ENCODE measurements around the gene CALHM2.
"Not testable (repeated sequence)": the region's sequence is repeated elsewhere in the genome, so short reads cannot be mapped to it uniquely, and the experiment has no call there.

Gene CALHM2, protein sequence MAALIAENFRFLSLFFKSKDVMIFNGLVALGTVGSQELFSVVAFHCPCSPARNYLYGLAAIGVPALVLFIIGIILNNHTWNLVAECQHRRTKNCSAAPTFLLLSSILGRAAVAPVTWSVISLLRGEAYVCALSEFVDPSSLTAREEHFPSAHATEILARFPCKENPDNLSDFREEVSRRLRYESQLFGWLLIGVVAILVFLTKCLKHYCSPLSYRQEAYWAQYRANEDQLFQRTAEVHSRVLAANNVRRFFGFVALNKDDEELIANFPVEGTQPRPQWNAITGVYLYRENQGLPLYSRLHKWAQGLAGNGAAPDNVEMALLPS

DNA sequence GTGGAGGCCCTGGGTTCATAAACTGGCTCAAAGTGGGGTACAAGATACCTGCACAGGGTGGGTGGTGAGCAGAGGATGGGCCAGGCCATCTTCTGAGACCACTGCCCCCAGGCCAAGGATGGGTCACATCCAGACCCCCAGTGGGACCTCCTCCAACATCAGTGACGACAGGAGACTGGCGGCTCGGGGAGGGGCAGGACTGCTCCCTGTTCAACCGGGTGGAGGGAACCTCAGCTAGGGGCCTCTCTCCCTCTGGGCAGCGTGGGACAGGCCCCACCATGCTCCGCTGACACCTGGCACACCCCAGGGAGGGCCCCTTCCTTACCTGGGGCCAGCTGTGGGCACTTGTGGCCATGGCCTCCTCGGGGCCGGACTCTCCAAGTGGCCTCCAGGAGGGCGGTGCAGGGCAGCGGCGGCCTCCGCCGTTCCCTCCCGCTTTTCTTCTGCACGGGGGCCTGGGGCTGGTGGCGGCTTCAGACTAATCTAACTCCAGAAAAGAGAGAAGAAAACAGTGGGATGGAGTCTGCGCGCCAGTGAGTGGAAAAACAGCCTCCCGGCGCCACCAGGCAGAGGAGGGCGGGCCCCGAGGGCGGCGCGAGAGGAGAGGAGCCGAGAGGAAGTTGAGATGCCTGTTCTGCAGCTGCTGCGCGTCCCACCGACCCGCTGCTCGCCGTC is at the start of gene CALHM2:
TSS of gene CALHM2 (minus strand) at position 540 of the 675 bp plus-strand sequence. CDS start 2,429 bp downstream, outside the sequence.
- peak; percentile 56 for DNase-seq (ENCODE audit: low read depth)

DNA sequence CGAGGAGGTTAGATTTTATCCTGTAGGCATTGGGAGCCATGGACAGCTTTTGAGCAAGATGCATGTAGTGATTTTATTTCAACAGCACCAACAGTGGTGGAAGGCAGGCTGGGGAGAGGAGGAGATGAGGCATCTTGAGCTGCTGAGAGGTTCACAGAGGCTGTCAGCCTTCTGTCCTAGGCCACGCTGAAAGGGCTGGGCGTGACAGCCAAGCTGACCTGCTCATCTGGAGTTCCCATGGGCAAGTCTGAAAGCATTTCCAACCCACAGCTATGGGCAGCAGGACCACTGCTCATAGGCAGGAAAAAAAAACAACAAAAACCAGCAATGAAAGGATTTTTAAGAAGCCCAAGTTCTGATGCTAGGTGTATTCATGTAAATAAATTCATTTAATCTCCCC is 49.0 kb upstream of the CALHM2 start:
- DNase-seq (ENCODE audit: low read depth): no peak

DNA sequence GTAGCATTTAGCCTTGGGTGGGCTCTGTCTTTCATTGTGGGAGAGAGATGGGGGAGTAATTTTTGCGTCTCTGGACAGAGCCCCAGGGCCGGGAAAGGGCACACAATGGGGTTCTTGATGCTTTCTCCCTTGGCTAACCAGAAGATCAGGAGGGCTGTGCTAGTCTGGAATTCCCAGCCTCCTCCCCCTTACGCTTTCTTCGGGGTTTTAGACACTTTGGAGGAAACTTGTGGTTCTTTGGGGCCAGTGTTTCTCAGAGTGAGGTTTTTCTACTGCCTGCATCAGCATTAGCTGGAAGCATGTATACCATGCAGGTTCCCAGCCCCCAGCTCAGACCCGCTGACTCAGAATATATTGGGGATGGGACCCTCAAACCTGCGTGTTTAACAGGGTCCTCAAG is 48.3 kb upstream of the CALHM2 start:
- DNase-seq (ENCODE audit: low read depth): no peak

DNA sequence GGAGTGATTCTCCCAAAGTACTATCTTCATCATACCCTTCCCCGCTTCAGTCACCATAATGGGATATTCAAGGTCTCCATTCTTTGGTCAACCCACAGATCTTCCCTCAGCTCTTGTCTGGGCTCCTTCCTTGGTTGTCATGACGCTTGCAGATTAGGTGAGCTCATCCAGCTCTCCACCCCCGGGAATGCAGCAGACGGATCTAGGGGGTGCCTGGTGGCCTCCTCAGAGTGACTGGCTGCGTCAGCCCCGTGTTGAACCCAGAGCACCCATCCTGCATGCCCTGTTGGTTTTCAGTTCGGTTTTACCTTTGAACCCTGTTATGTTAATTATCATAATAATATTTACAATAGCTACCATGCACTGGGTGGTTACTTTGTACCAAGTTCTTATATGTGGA is 47.7 kb upstream of the CALHM2 start:
- DNase-seq (ENCODE audit: low read depth): no peak

DNA sequence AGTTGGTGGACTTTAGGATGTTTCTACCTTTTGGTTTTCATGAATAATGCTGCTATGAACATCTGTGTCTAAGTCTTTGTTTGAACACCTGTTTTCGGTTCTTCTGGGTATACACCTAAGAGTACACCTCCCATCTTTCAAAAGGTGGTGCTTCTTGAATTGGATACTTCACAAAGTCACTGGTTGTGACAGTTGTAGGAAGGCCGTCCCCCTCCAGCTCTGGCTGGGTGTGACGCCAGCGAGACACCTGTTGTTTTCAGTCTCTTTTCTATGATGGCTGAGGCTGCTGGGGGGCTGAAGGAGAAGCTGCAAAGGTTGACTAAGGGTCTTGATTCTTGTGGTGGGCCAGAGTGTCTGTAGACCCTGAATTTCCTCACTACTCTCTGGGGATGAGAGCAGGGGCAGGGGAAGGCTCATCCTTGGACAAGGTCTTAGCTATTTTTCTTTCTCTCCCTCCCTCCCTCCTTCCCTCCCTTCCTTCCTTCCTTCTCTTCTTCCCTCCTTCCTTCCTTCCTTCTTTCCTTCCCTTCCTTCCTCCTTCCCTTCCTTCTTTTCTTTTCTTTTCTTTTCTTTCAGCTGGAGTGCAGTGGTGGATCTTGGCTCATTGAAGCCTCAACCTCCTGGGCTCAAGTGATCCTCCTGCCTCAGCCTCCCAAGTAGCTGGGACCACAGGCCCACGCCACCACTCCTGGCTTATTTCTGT is 46.9 kb upstream of the CALHM2 start:
- no peak for DNase-seq (ENCODE audit: low read depth)

DNA sequence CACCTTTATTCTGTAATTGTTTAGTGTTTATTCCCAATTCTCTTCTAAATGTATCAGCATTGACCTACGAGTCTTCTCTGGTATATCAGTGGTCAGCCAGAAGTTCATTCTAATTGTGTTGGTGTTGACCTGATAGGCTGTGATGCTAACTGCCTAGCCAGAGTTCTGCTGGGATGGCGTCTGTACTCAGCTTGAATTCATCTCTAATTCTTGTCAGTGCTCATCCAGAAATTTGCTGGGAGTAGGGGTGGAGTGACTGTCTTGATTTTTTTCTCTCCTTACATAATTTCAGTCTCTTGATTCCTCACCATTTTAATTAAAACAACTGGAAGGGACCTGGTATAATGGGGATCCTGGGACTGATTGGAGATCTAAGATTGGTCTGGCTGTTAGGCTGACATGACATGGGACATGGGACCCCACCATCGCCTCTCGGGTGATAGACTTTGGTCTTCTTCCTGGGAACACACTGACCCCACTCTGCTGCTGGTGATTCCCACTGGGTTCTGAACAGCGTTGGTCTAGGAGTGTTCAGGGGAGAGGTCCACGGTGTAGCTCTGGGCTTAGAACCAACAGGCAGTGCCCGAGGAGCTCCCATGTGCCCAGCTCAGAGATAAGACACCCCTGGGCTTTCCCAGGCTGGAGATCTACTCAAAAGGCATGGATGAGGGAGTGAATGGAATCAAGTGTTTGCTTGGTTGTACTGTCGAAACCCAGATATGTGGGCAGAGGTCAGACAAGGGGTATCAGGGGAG is 45.2 kb upstream of the CALHM2 start:
- DNase-seq (ENCODE audit: low read depth): no peak

DNA sequence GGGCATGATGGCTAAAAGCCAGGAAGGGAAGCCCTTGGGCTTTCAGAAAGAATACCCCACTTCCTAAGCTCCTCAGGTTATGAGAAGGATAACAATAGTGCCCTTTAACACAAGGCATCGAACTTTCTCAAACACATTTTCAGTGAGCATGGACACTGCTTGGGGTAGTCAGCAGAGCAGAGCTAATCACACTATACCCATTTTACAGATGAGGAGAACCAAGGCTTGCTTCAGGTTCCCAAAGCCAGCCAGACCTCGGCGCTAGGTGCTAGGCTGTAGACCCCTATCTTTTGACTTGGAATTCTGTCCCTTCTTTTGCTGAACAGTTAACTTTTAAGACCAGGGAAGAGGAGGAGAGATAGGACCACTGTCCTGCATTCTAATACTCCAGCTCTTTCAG is 43.2 kb upstream of the CALHM2 start:
- DNase-seq (ENCODE audit: low read depth): no peak

DNA sequence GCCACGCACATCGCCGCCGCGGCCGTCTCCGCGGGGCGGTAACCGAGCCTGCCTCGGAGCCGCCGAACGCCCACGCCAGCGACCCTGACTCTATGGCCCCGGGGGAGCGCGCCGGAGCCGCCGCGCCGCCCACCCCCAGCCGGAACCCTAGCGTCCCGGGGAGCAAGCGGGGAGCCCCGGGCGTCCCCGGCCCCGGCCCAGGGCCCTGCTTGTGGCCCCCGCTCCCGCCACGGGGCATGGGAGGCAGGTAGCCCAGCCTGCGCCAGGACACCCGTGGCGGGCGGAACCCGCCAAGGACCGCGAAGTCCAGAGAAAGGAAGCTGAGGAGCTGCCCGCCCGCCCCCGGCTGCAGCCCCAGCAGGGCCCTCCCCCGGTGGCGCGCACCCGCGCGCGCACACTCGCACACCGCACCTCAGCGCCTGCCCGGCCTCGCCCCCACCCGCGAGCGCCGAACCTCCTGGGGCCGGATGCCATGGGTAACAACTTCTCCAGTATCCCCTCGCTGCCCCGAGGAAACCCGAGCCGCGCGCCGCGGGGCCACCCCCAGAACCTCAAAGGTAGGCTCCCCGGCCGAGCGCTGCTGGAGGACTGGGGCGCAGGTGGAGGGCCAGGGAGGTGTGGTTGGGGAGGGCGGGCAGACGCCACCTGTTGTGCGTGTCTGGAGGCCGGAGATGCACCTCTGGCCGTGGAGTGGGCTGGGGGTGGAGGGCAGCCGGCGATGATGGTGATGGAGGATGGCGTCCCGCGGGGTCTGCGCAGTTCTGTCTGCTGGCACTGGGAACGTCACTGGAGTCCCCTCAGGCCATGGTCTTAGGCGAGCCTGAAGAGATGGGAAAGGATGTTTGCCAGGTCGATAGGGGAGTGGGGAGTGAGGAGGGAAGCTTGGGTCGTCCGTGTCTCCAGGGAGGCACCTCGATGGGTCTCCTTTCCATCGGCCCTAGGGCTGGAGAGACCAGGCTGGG is 42.0 kb upstream of the CALHM2 start:
- no peak for DNase-seq (ENCODE audit: low read depth)

DNA sequence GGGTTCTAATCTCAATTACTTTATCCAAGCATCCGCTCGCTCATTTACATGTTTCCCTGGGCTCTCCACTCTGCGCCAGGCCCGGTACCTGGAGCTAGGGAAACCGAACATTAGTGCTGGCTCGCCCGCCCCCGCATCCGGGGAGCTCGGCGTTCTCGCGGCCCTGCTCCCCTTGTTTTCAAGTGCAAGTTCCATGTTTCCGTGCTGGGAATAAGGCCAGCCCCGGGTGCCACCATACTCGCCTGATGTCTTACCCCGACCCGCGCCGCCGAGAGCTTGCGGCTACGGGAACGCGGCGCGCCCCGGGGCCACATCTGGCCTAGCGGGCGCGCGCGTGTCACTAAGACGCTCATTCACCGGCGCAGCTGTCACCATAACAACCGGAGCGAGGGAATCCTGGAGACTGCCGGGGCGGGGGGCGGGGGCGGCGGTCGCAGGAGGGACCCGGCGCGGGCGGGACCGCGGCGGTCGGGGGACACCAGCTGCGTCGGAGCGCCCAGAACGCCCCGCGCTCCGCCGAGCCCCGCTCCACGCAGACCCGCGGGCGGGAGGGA is 41.3 kb upstream of the CALHM2 start, which contains the start of gene NEURL1:
TSS of gene NEURL1 (plus strand) at position 344 of the 554 bp plus-strand sequence. CDS start 683 bp downstream, outside the sequence.
- DNase-seq (ENCODE audit: low read depth): no peak

DNA sequence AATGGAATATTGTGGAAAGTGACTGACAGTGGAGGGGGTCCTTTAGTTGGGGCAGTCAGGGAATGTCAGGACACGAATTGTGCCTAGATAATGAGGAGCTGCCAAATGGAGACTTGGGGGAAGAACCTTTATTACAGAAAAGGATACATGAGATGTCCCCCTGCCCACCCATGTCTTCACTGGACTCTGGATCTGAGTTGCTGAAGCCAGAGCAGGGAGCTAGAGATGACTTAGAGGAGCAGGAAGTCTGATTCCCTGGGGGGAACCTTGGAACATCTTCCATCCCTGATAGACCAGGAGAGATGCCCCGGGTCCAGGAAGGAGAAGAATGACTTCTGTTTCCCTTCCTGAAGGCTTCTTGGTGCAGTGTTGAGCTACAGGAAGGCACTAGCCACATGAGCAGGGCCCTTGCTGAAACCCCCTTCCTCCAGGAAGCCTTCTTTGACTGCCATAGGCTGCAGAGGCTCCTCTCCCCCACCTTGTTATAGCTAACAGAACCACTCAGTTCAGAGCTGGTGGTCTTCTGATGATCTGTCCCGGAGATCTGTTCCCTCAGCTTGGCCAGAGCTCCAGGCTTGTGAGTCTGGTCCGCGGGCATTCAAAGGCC is 40.6 kb upstream of the CALHM2 start:
- DNase-seq (ENCODE audit: low read depth): no peak

DNA sequence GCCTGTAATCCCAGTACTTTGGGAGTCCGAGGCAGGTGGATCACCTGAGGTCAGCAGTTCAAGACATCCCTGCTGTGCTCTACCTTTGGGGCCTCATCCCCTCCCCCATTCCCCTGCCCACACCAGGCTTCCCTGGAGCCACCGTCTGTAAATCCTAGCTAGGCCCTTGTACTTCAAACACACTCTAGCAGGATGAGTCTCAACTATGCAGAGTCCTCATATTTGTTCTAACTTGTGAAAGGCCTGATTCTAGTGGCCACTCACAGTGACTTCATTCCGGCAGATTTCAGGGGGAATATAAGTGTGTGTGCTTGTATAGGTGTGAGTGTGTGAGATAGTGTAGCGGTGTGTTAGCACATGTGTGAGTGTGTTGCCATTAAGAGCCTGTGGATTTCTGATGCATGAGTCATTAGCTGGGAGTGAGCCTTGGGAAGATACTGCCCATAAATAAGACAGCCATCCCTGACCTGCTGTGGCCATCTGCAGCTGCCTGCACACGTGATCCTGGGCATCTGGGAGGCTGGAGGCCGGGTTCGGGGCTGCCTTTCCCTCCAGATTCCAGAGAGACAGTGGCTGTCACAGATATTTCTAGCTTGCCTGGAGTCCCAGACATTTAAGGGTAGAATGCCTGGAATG is 39.7 kb upstream of the CALHM2 start:
- DNase-seq (ENCODE audit: low read depth): no peak

DNA sequence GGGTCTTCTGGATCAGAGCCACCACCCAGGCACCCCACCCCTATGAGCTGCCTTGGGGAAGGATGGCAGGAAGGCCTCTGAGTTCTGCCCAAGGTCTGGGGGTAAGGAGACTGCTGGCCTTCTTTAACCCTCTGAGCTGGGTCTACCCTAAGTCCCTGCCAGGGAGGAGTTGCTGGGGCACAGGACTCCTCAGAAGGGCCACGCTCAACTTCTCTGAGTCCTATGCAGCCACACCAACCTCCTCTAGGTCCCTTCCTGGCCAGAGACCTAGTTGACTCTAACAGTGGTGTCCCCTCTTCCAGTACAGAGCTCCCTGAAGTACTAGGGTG is 38.8 kb upstream of the CALHM2 start:
- DNase-seq (ENCODE audit: low read depth): no peak

DNA sequence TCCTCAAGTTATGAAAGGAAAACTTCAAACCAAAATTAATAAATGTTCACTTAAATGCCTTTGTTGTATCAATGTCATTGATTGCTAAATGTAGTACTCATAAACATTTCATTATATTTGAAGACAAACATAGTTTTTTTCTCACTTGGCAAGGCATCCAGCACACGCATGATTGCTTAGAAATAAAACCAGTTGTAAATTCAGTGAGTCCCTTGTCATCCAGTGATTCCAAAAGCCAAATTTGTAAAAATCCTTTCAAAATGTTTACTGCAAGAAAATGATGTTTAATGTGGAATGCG is 35.2 kb upstream of the CALHM2 start:
- DNase-seq (ENCODE audit: low read depth): no peak

DNA sequence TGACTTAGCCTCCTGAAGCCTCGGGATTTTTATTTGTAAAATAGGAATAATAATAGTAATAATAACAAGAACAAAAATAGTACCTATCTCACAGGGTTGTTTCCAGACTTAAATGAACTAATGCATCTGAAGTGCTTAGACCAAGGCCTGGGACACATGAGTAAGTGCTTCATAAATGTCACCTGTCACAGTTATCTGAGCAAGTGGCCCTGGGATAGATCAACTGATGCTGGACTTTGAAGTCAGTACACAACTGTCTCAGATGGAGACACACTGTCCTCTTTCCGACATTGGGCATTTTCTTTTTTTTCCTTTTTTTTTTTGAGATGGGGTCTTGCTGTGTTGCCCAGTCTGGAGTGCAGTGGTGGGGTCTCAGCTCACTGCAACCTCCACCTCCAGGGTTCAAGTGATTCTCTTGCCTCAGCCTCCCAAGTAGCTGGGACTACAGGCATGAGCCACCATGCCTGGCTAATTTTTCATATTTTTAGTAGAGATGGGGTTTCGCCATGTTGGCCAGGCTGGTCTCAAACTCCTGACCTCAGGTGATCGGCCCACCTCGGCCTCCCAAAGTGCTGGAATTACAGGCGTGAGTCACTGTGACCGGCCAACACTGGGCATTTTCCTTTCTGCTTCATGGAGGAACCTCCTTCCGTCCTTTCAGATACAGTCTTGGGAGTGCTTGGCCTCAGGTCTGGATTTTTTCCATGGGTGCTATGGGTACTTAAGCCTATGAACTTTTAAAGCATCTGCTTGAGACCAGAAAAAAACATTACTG is 34.7 kb upstream of the CALHM2 start:
- not testable (repeated sequence) for DNase-seq (ENCODE audit: low read depth)

DNA sequence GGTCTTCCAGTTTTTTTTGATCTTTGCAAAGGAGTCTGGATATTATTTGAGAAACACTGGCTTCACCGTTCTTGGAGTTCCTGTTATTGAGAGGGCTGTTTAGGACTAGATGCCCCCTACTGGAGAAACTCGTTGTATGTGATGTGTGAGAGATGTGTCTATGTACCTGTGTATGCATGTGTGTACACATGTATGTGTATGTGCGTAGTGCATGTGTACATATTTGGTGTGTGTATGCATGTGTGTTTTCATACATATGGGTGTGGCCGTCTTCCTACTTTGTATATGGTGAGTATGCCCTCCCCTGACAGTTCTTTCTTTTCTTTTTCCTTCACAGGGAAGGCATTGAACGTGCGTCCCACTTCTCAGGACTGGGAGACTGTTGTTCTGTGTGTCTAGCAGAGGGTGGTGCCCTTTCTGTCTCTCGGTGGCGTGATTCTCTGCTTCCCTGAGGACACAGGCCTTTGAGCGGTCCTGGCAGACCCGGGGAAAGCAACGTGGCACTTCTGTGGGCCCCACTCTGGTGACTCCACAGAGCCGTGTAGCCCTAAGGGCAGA is 29.9 kb upstream of the CALHM2 start:
- DNase-seq (ENCODE audit: low read depth): no peak

DNA sequence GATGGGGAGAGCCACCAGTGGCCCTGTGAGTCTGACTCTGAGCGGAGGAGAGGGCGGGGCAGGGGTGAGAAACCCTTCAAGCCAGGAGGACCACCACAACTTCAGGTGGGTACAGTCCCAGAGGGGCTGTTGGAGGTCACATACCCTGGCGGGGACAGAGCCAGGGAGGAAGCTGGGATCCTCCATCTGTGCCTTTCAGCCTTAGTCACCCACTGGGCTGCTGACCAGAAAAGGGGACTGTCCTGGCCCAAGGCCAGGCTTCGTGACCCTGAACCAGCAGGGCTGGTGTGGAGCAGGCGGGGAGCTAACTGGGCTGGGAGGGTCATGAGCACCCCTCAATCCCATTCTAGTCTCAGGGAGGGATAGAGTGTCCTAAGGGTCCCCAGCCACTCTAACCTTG is 28.4 kb upstream of the CALHM2 start:
- no peak for DNase-seq (ENCODE audit: low read depth)

DNA sequence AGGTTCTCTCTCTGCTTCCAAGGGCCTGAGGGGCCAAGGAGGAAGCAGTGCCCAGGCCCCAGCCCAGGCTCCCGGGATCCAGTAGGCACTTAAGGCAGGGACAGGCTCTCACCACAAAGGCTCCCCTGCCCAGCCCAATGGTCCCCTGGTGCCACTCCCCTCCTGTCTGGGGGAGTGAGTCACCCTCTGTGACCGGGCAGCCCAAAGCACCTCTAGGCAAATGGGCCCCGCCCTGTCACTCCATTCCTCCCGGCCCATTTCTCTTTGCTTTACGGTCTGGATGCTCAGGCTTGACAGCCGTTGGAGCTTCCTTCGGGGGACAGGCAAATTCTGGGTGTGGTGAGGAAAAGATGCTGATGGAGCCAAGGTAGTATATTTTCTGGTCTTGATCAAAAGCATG is 27.0 kb upstream of the CALHM2 start, which contains the start of gene CALHM3:
TSS of gene CALHM3 (minus strand) at position 106 of the 400 bp plus-strand sequence. CDS start 208 bp downstream, outside the sequence.
- DNase-seq (ENCODE audit: low read depth): no peak

DNA sequence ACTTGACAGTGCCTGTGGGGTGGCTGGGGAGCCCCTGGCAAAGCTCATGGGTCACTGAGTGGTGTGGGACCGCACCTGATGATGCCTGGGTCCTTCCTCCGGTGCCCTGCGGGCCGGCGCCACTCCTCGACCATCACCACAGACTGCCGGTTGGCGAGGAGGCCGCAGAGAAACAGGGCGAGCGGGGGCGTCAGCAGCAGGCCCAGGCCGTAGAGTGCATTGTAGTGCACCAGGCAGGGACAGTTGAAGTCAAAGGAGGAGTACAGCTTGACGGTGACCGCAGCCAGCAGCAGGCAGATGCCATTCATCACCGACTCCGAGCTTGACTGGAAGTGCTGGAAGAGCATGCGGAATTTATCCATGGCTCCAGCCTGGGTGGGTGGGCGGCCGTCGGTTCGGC is 26.5 kb upstream of the CALHM2 start:
- no peak for DNase-seq (ENCODE audit: low read depth)

Measured in activated T-cell treated with anti-CD3 and anti-CD28 coated beads for 1 hour (primary cell).